Activated T-cell treated with anti-CD3 and anti-CD28 coated beads, Interleukin-2, amount 50 U/mL, for 48 hours (primary cell): ENCODE measurements around the gene WNT11.

Experiments used
- DNase-seq, 2 experiments: peaks; one replicate each; pipeline ENCODE4 v3.0.0-alpha.2; 2020

WNT11 gene

GRCh38 chr11:76152086-76152681 lies 54.1 kb downstream of the WNT11 start:
- peak; percentile 95 to 97 for DNase-seq

DNA sequence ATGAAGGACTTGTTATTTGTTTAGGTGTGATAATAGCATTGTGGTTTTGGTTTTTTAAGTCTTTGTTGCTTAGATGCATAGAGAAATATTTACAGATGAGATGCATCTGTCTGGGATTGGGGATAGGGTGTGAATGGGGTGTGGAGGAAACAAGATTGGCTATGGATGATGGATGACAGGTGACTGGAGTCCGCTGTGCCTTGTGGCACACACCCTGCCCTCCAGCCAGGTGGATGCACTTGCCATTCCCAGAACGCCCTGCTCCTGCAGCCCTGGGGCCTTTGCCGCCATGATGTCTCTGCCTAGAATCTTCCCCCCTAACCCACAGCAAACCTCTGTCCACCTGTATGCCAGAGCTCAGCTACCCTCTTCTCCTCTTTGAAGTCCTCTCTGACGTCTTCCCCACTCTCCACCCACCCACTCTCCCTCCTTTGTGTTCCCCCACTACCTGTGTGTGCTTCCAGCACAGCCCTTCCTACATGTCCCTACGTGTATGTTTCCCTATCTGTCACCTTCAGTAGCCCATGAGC lies 54.7 kb downstream of the WNT11 start:
- DNase-seq: no peak

GRCh38 chr11:76150141-76150540 lies 56.2 kb downstream of the WNT11 start:
- DNase-seq: no peak

DNA sequence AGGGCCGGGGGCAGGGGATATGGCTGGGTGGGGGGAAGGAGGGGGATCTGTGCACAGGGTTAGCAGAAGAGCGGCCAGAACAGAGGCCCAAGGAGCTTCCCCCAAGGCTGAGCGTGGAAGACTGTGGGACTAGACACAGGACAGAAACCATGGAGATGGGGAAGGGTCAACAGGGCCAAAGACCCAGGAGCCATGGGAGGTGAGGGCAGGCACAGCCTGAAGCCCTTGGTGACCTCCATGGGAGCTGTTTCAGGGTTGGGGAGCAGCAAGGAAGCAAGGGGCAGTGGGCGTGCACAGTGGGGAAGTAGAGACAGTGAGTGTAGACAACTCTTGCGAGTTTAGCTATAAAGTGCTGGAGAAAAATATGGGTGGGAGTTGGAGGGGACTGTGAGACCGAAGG lies 56.6 kb downstream of the WNT11 start:
- no peak for DNase-seq

- no peak for DNase-seq
Measured at GRCh38 chr11:76148941-76149613, 57.2 kb downstream of the WNT11 start.

DNA sequence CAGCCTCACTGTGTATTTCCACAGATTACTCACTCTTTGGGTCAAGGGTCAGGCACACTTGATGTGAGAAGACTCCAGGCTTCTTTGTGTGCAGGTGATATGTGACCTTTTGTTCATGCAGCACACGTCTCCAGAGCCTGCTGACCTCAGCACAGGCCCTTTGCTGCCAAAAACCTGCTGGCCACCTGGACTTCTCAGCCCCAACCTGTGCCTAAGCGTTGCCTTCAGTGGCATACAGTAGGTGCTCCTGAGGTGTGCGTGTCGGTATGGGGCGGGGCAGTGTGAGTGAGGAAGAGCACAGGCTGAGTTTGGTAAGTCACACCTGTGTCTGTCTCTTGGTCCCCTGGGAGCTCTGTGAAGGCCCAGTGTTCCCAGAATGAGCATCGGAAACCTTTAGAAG lies 58.1 kb downstream of the WNT11 start:
- DNase-seq: no peak

DNA sequence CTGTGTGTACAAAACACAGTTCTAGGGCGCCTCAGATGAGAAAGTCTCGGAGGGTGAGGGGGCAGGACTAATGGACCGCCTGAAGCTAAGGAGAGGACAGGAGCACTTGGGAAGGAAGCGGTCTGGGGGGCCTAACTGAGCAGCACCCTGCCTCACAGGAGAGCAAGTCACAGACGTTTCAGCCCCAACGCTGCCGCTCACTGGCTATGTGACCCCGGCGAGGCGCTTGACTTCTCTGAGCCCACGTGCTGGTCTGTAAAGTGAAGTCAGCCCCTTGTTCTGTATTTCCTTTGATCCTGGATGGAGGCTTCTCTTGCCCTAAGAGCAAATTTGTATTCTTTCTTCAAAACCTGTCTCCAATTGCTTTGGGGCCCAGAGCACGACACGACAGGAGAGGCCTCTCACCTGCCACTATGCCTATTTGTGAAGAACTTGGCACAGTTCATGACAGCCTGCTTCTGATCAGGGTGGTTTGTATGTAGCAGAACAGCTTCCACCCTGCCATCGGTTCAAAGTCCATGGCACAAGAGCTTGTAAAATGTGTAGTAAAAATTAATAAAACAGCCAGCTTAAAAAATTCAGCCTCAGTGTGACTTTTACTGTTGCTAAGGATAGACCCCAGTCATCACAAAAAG lies 59.1 kb downstream of the WNT11 start:
- DNase-seq: no peak

GRCh38 chr11:76143274-76143673 lies 63.0 kb downstream of the WNT11 start:
- DNase-seq: no peak

DNA sequence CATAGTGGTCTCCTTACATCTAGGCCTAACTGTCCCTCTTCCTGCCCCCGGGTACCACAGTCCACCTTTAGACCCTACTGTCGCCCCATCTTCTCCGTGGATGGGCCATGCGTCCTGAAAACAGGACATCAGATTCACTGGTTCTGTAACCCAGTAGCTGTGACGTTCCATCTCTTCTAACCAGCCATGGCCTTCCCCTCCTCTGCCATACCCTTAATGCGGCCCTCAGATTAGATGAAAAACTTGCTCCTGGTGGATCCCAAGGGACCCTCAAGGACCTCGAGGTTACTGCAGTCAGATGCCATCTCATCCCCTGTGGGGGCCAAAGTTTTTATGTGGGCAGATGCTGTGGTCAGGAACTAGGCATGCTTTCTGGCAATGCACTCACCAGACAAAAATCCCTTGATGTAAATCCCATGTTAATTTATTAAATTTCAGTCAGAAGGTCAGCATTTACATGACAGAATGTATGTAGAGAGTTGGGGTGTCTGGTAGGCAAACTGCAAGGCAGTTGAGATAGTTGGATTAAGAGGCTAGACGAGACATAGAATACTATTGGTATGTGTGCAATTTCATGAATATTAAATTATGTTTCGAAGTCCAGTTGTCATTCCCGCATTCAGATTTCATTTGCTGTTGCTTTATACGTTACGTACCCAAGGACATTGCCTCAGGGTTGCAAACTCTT lies 64.3 kb downstream of the WNT11 start:
- DNase-seq: no peak

DNA sequence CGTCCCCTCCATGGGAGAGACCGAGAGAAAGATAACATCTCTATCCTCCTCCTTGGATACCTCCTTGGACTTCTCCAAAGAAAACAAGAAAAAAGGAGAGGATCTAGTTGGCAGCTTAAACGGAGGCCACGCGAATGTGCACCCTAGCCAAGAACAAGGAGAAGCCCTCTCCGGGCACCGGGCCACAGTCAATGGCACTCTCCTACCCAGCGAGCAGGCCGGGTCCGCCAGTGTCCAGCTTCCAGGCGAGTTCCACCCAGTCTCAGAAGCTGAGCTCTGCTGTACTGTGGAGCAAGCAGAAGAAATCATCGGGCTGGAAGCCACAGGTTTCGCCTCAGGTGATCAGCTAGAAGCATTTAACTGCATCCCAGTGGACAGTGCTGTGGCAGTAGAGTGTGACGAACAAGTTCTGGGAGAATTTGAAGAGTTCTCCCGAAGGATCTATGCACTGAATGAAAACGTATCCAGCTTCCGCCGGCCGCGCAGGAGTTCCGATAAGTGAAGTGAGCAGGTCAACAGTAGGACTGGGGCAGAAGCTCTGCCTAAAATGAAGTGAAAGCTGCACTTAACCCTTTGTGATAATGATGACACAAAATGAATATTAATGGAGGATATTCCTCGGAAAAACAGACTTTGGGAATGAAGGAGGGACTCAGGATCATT lies 65.3 kb downstream of the WNT11 start:
- DNase-seq: no peak

- no peak for DNase-seq
Measured at GRCh38 chr11:76139314-76139713, 67.0 kb downstream of the WNT11 start.
